PFSK-1 (cell line): ENCODE measurements around the gene TOP3A.

Source experiments
- FOXP2 ChIP-seq: optimal IDR thresholded peaks from 2 replicates; pipeline ENCODE3; 2011; ENCODE audit warnings: borderline replicate concordance, control low read depth, inconsistent platforms; ENCODE audit not compliant: insufficient read depth; ENCODE audit errors: extremely low read length, extremely low read depth
- POLR2AphosphoS5 ChIP-seq: IDR thresholded peaks from 2 replicates; pipeline ENCODE4 v1.6.1; 2012; ENCODE audit warnings: low read depth, mild to moderate bottlenecking, control low read depth, low read length, moderate library complexity
- REST ChIP-seq, 2 experiments: IDR thresholded peaks; 2 replicates each; pipeline versions ENCODE4 v1.6.1 to v1.8.0; 2011 to 2012; ENCODE audit warnings: low read depth in 2 of 2, low read length in 2 of 2, control low read depth in 1 of 2, inconsistent platforms in 1 of 2, mild to moderate bottlenecking in 1 of 2, moderate library complexity in 1 of 2; ENCODE audit not compliant: insufficient read depth in 1 of 2
- SIN3A ChIP-seq: IDR thresholded peaks from 2 replicates; pipeline ENCODE4 v1.6.1; 2012; ENCODE audit warnings: mild to moderate bottlenecking, low read length, moderate library complexity, borderline replicate concordance; ENCODE audit not compliant: insufficient read depth
- TAF1 ChIP-seq: IDR thresholded peaks from 2 replicates; pipeline ENCODE4 v1.6.1; 2012; ENCODE audit warnings: low read length, control low read depth, borderline replicate concordance; ENCODE audit not compliant: insufficient read depth

Gene TOP3A

GRCh38 chr17:18262641-18263040 lies 52.2 kb downstream of the TOP3A start:
- TF ChIP-seq TAF1 (no peak), SIN3A (no peak), POLR2AphosphoS5 (no peak), REST (IDR thresholded peaks at IDR 0.05; ENCODE audit: insufficient read depth in 1 of 2, low read depth in 2 of 2, low read length in 2 of 2) (no peak)

GRCh38 chr17:18262111-18262510 lies 52.7 kb downstream of the TOP3A start:
- TF ChIP-seq SIN3A (no peak), TAF1 (no peak), REST (IDR thresholded peaks at IDR 0.05; ENCODE audit: insufficient read depth in 1 of 2, low read depth in 2 of 2, low read length in 2 of 2) (no peak), FOXP2 (no peak), POLR2AphosphoS5 (no peak)

GRCh38 chr17:18261659-18262058 lies 53.1 kb downstream of the TOP3A start:
- TF ChIP-seq SIN3A (no peak), TAF1 (no peak), FOXP2 (no peak), REST (IDR thresholded peaks at IDR 0.05; ENCODE audit: insufficient read depth in 1 of 2, low read depth in 2 of 2, low read length in 2 of 2) (no peak), POLR2AphosphoS5 (no peak)

GRCh38 chr17:18261146-18261515 lies 53.7 kb downstream of the TOP3A start:
- no peak for TF ChIP-seq POLR2AphosphoS5
- TF ChIP-seq TAF1, result no peak
- TF ChIP-seq FOXP2, result no peak
- TF ChIP-seq SIN3A, result no peak
- no peak for TF ChIP-seq REST (IDR thresholded peaks at IDR 0.05; ENCODE audit: insufficient read depth in 1 of 2, low read depth in 2 of 2, low read length in 2 of 2)

- TF ChIP-seq FOXP2, result peak; percentile 21
- TF ChIP-seq SIN3A, result peak; percentile 22; the same call in 1 of the 2 replicates
- TF ChIP-seq REST (IDR thresholded peaks at IDR 0.05; ENCODE audit: insufficient read depth in 1 of 2, low read depth in 2 of 2, low read length in 2 of 2), result no peak
Observed at GRCh38 chr17:18260332-18261145, 54.3 kb downstream of the TOP3A start, which contains the start of gene MIEF2. TSS of gene MIEF2 (plus strand) at chr17:18260662. CDS start at chr17:18262721, 2,059 bp downstream.
